Astrocyte (in vitro differentiated cells and primary cell): ENCODE data around the gene MNAT1. TPM values are rescaled to one million over a fixed set of nuclear protein-coding genes. Genes with fewer than 3 reads are reported as not detected.

Experiments
- DNase-seq: peaks from one replicate; pipeline ENCODE4 v3.0.0-alpha.2; 2010; ENCODE audit warnings: low read depth
- FAIRE-seq: peaks from 2 replicates; lab custom pipeline; 2011; peaks lifted over from hg19 to GRCh38; lab: Jason Lieb, UNC
- H2AFZ ChIP-seq: 2 replicates; pipeline ENCODE4 v1.6.0; 2012; ENCODE audit warnings: low read depth, low read length, inconsistent platforms
- H3K27ac ChIP-seq: 2 replicates; pipeline ENCODE4 v1.5.1; 2011; ENCODE audit warnings: low read depth, low read length, inconsistent platforms
- H3K27me3 ChIP-seq: 2 replicates; pipeline ENCODE4 v1.6.0; 2011; ENCODE audit warnings: low read length, inconsistent platforms; ENCODE audit not compliant: insufficient read depth
- H3K36me3 ChIP-seq: 2 replicates; pipeline ENCODE4 v1.5.1; 2011; ENCODE audit warnings: low read length, inconsistent platforms; ENCODE audit not compliant: insufficient read depth
- H3K4me1 ChIP-seq: 2 replicates; pipeline ENCODE4 v1.5.1; 2011; ENCODE audit warnings: low read length, inconsistent platforms; ENCODE audit not compliant: insufficient read depth
- H3K4me2 ChIP-seq: 2 replicates; pipeline ENCODE4 v1.6.0; 2012; ENCODE audit warnings: low read length, inconsistent platforms
- H3K4me3 ChIP-seq: 2 replicates; pipeline ENCODE4 v1.5.1; 2011; ENCODE audit warnings: low read depth, mild to moderate bottlenecking, low read length, inconsistent platforms; ENCODE audit not compliant: insufficient read depth
- H3K79me2 ChIP-seq: 2 replicates; pipeline ENCODE4 v1.6.0; 2012; ENCODE audit warnings: mild to moderate bottlenecking, low read length, inconsistent platforms; ENCODE audit not compliant: insufficient read depth
- H3K9ac ChIP-seq: 2 replicates; pipeline ENCODE4 v1.6.0; 2012; ENCODE audit warnings: mild to moderate bottlenecking, low read length, inconsistent platforms
- H3K9me3 ChIP-seq: 2 replicates; pipeline ENCODE4 v1.5.1; 2012; ENCODE audit warnings: low read depth, mild to moderate bottlenecking, low read length, inconsistent platforms; ENCODE audit not compliant: insufficient read depth
- H4K20me1 ChIP-seq: 2 replicates; pipeline ENCODE4 v1.6.0; 2012; ENCODE audit warnings: low read length, inconsistent platforms; ENCODE audit not compliant: insufficient read depth
- H3K27ac Mint-ChIP-seq: one replicate; pipeline ENCODE4 v1.8.0; 2021; ENCODE audit warnings: mild to moderate bottlenecking, mixed read lengths; ENCODE audit not compliant: unreplicated experiment
- H3K27me3 Mint-ChIP-seq: one replicate; pipeline ENCODE4 v1.8.0; 2021; ENCODE audit warnings: low read depth, mixed read lengths; ENCODE audit not compliant: unreplicated experiment
- H3K36me3 Mint-ChIP-seq: one replicate; pipeline ENCODE4 v1.8.0; 2021; ENCODE audit warnings: low read depth, mixed read lengths; ENCODE audit not compliant: unreplicated experiment
- H3K4me1 Mint-ChIP-seq: one replicate; pipeline ENCODE4 v1.8.0; 2021; ENCODE audit warnings: low read depth, mixed read lengths; ENCODE audit not compliant: unreplicated experiment
- H3K4me3 Mint-ChIP-seq: one replicate; pipeline ENCODE4 v1.8.0; 2021; ENCODE audit warnings: mild to moderate bottlenecking, moderate library complexity, mixed read lengths; ENCODE audit not compliant: unreplicated experiment
- H3K9me3 Mint-ChIP-seq: one replicate; pipeline ENCODE4 v1.8.0; 2021; ENCODE audit warnings: mild to moderate bottlenecking, mixed read lengths; ENCODE audit not compliant: unreplicated experiment
- EZH2 ChIP-seq: IDR thresholded peaks from 2 replicates; pipeline ENCODE4 v1.6.1; 2012; ENCODE audit warnings: mild to moderate bottlenecking, low read length, inconsistent platforms; ENCODE audit not compliant: insufficient read depth
- total RNA-seq: library from RNA; stranded (reverse); gene quantifications from 2 replicates; pipeline ENCODE4 v1.2.1, GENCODE V29; 2021
- TF ChIP-seq, protein P1 (sequence below): IDR thresholded peaks from 2 replicates; pipeline ENCODE4 v1.5.1; 2011; ENCODE audit warnings: low read depth, mild to moderate bottlenecking, inconsistent platforms, low read length, moderate library complexity; ENCODE audit not compliant: insufficient read depth

MNAT1 gene
- total RNA-seq, 1 donor from 2014 or later = 36.0 TPM

GRCh38 chr14:60984196-60984595, 249.6 kb downstream of the MNAT1 start:
- H2AFZ ChIP-seq = no peak overlapping the region
- H3K9me3 ChIP-seq = no peaks in the 10 kb centered on the region
- Mint-ChIP-seq H3K27me3 (no peaks in the 10 kb centered on the region), H3K9me3 (no peaks in the 10 kb centered on the region), H3K4me1 (peaks cover 6% of the 10 kb centered on the region), H3K27ac (no peak overlapping the region), H3K36me3 (peaks cover 2% of the 10 kb centered on the region), H3K4me3 (no peak overlapping the region)
- TF ChIP-seq, protein P1, sequence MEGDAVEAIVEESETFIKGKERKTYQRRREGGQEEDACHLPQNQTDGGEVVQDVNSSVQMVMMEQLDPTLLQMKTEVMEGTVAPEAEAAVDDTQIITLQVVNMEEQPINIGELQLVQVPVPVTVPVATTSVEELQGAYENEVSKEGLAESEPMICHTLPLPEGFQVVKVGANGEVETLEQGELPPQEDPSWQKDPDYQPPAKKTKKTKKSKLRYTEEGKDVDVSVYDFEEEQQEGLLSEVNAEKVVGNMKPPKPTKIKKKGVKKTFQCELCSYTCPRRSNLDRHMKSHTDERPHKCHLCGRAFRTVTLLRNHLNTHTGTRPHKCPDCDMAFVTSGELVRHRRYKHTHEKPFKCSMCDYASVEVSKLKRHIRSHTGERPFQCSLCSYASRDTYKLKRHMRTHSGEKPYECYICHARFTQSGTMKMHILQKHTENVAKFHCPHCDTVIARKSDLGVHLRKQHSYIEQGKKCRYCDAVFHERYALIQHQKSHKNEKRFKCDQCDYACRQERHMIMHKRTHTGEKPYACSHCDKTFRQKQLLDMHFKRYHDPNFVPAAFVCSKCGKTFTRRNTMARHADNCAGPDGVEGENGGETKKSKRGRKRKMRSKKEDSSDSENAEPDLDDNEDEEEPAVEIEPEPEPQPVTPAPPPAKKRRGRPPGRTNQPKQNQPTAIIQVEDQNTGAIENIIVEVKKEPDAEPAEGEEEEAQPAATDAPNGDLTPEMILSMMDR = no peak
- no peak for TF ChIP-seq EZH2
- H3K27ac ChIP-seq = no peak overlapping the region
- H3K79me2 ChIP-seq = peaks cover 36% of the 10 kb centered on the region
- no peak for FAIRE-seq
- peaks cover 30% of the 10 kb centered on the region for H3K36me3 ChIP-seq
- H3K27me3 ChIP-seq = no peaks in the 10 kb centered on the region
- no peaks in the 10 kb centered on the region for H3K4me1 ChIP-seq
- DNase-seq = no peak
- no peak overlapping the region for H3K4me3 ChIP-seq
- no peaks in the 10 kb centered on the region for H4K20me1 ChIP-seq
- H3K4me2 ChIP-seq = peak overlapping the region; percentile 5
- H3K9ac ChIP-seq = no peak overlapping the region

DNA sequence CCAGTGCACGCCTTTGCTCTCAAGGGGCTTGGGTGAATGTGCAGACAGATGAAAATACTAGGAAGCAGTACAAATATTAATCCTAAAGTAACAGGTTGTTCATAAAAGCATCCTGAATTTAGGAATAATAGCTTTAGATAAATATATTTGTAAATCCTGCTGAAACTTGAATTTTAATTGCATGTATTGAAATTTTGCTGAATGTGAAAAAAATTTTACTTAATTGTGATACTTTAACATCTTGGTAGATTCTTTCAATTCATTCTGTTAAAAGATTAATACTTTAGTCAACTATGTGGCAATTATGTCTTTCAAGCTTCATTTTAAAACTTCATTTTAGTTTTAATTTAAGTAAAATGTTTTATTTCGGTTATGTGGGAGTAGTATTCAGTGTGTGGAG, 251.9 kb downstream of the MNAT1 start:
- no peaks in the 10 kb centered on the region for H3K27me3 Mint-ChIP-seq
- H3K9me3 Mint-ChIP-seq = no peaks in the 10 kb centered on the region
- Histone ChIP-seq H3K27me3 (no peaks in the 10 kb centered on the region), H3K4me1 (no peaks in the 10 kb centered on the region), H3K79me2 (peaks cover 20% of the 10 kb centered on the region), H2AFZ (no peak overlapping the region), H4K20me1 (no peaks in the 10 kb centered on the region), H3K9me3 (no peaks in the 10 kb centered on the region), H3K27ac (no peak overlapping the region), H3K9ac (no peak overlapping the region), H3K36me3 (peaks cover 35% of the 10 kb centered on the region), H3K4me3 (no peak overlapping the region), H3K4me2 (no peak overlapping the region)
- peaks cover 2% of the 10 kb centered on the region for H3K4me1 Mint-ChIP-seq
- H3K27ac Mint-ChIP-seq = no peak overlapping the region
- H3K4me3 Mint-ChIP-seq = no peak overlapping the region
- FAIRE-seq (no peak), DNase-seq (no peak)
- no peak for TF ChIP-seq EZH2
- TF ChIP-seq, protein P1 = no peak
- H3K36me3 Mint-ChIP-seq = peaks cover 2% of the 10 kb centered on the region

DNA sequence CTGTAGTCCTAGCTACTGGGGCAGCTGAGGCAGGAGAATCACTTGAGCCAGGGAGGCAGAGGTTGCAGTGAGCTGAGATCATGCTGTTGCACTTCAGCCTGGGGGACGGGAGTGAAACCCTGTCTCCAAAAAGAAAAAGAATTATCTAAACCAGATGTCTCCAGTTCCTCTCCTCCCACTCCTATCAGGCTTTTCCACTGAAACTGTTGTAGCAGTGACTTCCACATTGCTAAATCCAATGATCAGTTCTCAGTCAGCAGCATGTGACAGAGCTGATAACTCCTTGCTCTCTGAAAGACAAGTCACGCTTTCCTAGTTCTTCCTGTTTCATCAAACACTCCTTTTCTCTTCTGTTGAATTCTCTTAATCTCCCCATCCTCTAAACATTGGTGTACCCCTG, 255.0 kb downstream of the MNAT1 start:
- H3K27ac ChIP-seq = no peak overlapping the region
- no peaks in the 10 kb centered on the region for H3K4me1 Mint-ChIP-seq
- DNase-seq = no peak
- H2AFZ ChIP-seq = no peak overlapping the region
- H3K4me1 ChIP-seq = no peaks in the 10 kb centered on the region
- H3K79me2 ChIP-seq = peaks cover 4% of the 10 kb centered on the region
- no peak for TF ChIP-seq EZH2
- TF ChIP-seq, protein P1 = no peak
- no peaks in the 10 kb centered on the region for H3K27me3 ChIP-seq
- H3K4me3 ChIP-seq = no peak overlapping the region
- H3K4me2 ChIP-seq = no peak overlapping the region
- H3K4me3 Mint-ChIP-seq = no peak overlapping the region
- H3K36me3 ChIP-seq = peaks cover 44% of the 10 kb centered on the region
- H3K27ac Mint-ChIP-seq = no peak overlapping the region
- no peak overlapping the region for H3K9ac ChIP-seq
- H3K9me3 ChIP-seq = no peaks in the 10 kb centered on the region
- H4K20me1 ChIP-seq = no peaks in the 10 kb centered on the region
- no peak for FAIRE-seq
- H3K9me3 Mint-ChIP-seq = no peaks in the 10 kb centered on the region
- H3K36me3 Mint-ChIP-seq = peaks cover 11% of the 10 kb centered on the region
- no peaks in the 10 kb centered on the region for H3K27me3 Mint-ChIP-seq
